Natural killer cell (primary cell): ENCODE measurements around the gene CNTN2. TPM values are rescaled to one million over a fixed set of nuclear protein-coding genes. Genes with fewer than 3 reads are reported as not detected.

Source experiments
- ATAC-seq, 3 donors: fragments of 150-1000 bp in 2 of 3; fragments of 200-7000 bp in 1 of 3; cut with Tn5 transposase; 1 replicate in 1 of 3; 2 replicates in 2 of 3; pipeline ENCODE4 v1.10.0; 2021; ENCODE audit warnings: mild to moderate bottlenecking in 2 of 3, moderate library complexity in 2 of 3
- DNase-seq, 2 donors: peaks; one replicate each; pipeline versions ENCODE4 v3.0.0 to v3.0.0-alpha.2; 2013 to 2021; ENCODE audit warnings: mixed read lengths in 1 of 2
- H3K27ac ChIP-seq: one replicate; pipeline ENCODE4 v1.5.1; 2013; ENCODE audit warnings: mild to moderate bottlenecking, low read length
- H3K27me3 ChIP-seq: one replicate; pipeline ENCODE4 v1.6.1; 2013; ENCODE audit warnings: low read length; ENCODE audit not compliant: control insufficient read depth, insufficient read depth
- H3K36me3 ChIP-seq: one replicate; pipeline ENCODE4 v1.6.1; 2013; ENCODE audit warnings: low read length; ENCODE audit not compliant: control insufficient read depth, insufficient read depth
- H3K4me1 ChIP-seq: one replicate; pipeline ENCODE4 v1.6.1; 2013; ENCODE audit warnings: low read length; ENCODE audit not compliant: control insufficient read depth, insufficient read depth
- H3K4me3 ChIP-seq: one replicate; pipeline ENCODE4 v1.5.1; 2013; ENCODE audit warnings: low read length
- H3K9me3 ChIP-seq: one replicate; pipeline ENCODE4 v1.6.1; 2013; ENCODE audit warnings: low read length; ENCODE audit not compliant: control insufficient read depth, insufficient read depth
- H3K27ac Mint-ChIP-seq, 2 donors: one replicate each; pipeline ENCODE4 v1.8.0; 2022; ENCODE audit warnings: mild to moderate bottlenecking in 2 of 2, mixed read lengths in 2 of 2, moderate library complexity in 1 of 2
- H3K27me3 Mint-ChIP-seq, 2 donors: one replicate each; pipeline ENCODE4 v1.8.0; 2022; ENCODE audit warnings: low read depth in 2 of 2, mixed read lengths in 2 of 2
- H3K36me3 Mint-ChIP-seq: one replicate; pipeline ENCODE4 v1.8.0; 2022; ENCODE audit warnings: mixed read lengths
- H3K4me1 Mint-ChIP-seq, 2 donors: one replicate each; pipeline ENCODE4 v1.8.0; 2022; ENCODE audit warnings: mixed read lengths in 2 of 2
- H3K4me3 Mint-ChIP-seq: one replicate; pipeline ENCODE4 v1.8.0; 2022; ENCODE audit warnings: mild to moderate bottlenecking, moderate library complexity, mixed read lengths
- H3K9me3 Mint-ChIP-seq, 2 donors: one replicate each; pipeline ENCODE4 v1.8.0; 2022; ENCODE audit warnings: mixed read lengths in 2 of 2
- CTCF ChIP-seq: fragments of 200-600 bp; IDR thresholded peaks from one replicate; pipeline ENCODE4 v1.8.0; 2022; ENCODE audit warnings: antibody characterized with exemption
- WGBS: methylation state at CpG from one replicate; pipeline ENCODE4 v1.1.7; 2013; ENCODE audit warnings: missing lambda C conversion rate; ENCODE audit not compliant: insufficient coverage; 5-methylcytosine and 5-hydroxymethylcytosine counted together
- intact Hi-C: fragments of 100-400 bp; cut with micrococcal nuclease; formaldehyde crosslinking; loops from one replicate; pipeline ENCODE4 v1.14.2; 2022
- total RNA-seq, 4 donors: library from RNA; stranded (reverse); fragments of 120-200 nt in 1 of 4; gene quantifications; one replicate each; pipeline versions ENCODE4 v1.2.3 to v1.2.4, GENCODE V29; 2013 to 2022

CNTN2 gene
- total RNA-seq, 3 donors from 2014 or later (not counting 1 experiment from before 2014, with no cell fraction given) = not detected

- no peak overlapping the region for H3K4me3 Mint-ChIP-seq
- no peak overlapping the region for H3K27ac Mint-ChIP-seq
- no peaks in the 10 kb centered on the region for H3K4me1 Mint-ChIP-seq
- 43% methylated on average over 4 of the region's 4 CpGs for WGBS
- no peak for ATAC-seq
- H3K36me3 Mint-ChIP-seq = no peaks in the 10 kb centered on the region
- no peaks in the 10 kb centered on the region for H3K9me3 Mint-ChIP-seq
- no peaks in the 10 kb centered on the region for H3K4me1 ChIP-seq
- H3K27ac ChIP-seq = no peak overlapping the region
- TF ChIP-seq CTCF = no peak
- no peak overlapping the region for H3K4me3 ChIP-seq
- H3K9me3 ChIP-seq = no peaks in the 10 kb centered on the region
- DNase-seq = no peak
- H3K36me3 ChIP-seq = no peaks in the 10 kb centered on the region
- intact Hi-C loops = no loop called here
- peaks cover 10% of the 10 kb centered on the region for H3K27me3 ChIP-seq
- peaks cover 16 to 27% of the 10 kb centered on the region in 2 donors for H3K27me3 Mint-ChIP-seq
Observed at GRCh38 chr1:205046870-205047269, 3.9 kb downstream of the CNTN2 start.

- Histone ChIP-seq H3K9me3 (no peaks in the 10 kb centered on the region), H3K4me3 (no peak overlapping the region), H3K36me3 (no peaks in the 10 kb centered on the region), H3K4me1 (no peaks in the 10 kb centered on the region), H3K27ac (no peak overlapping the region), H3K27me3 (peaks cover 5% of the 10 kb centered on the region)
- Mint-ChIP-seq H3K4me1 (no peaks in the 10 kb centered on the region), H3K4me3 (no peak overlapping the region), H3K27me3 (peaks cover 15 to 22% of the 10 kb centered on the region in 2 donors), H3K9me3 (no peaks in the 10 kb centered on the region), H3K36me3 (no peaks in the 10 kb centered on the region), H3K27ac (no peak overlapping the region)
- WGBS = 84% methylated on average over 4 of the region's 5 CpGs
- no peak for DNase-seq
- intact Hi-C loops = no loop called here
- no peak for TF ChIP-seq CTCF
- no peak for ATAC-seq
Observed at GRCh38 chr1:205047764-205048231, 4.8 kb downstream of the CNTN2 start.

- WGBS = 92% methylated on average over 9 of the region's 9 CpGs
- H3K27ac ChIP-seq = no peak overlapping the region
- intact Hi-C loops = no loop called here
Observed at GRCh38 chr1:205048382-205048781, 5.4 kb downstream of the CNTN2 start.

More at GRCh38 chr1:205048382-205048781, 5.4 kb downstream of the CNTN2 start:
- Mint-ChIP-seq H3K36me3 (no peaks in the 10 kb centered on the region), H3K4me1 (no peaks in the 10 kb centered on the region), H3K9me3 (no peaks in the 10 kb centered on the region), H3K27me3 (peaks cover 15 to 22% of the 10 kb centered on the region in 2 donors), H3K4me3 (no peak overlapping the region), H3K27ac (no peak overlapping the region)
- Histone ChIP-seq H3K4me3 (no peak overlapping the region), H3K9me3 (no peaks in the 10 kb centered on the region), H3K36me3 (no peaks in the 10 kb centered on the region), H3K27me3 (peaks cover 2% of the 10 kb centered on the region), H3K4me1 (no peaks in the 10 kb centered on the region)
- no peak for DNase-seq
- no peak for TF ChIP-seq CTCF
- no peak for ATAC-seq
